ENCODE data around the gene KIF3B. TPM values are rescaled to one million over a fixed set of nuclear protein-coding genes. Genes with fewer than 3 reads are reported as not detected.
A peak's percentile ranks its signal among the peaks of the same experiment; 100 is the strongest.
"Not testable (repeated sequence)": the region's sequence is repeated elsewhere in the genome, so short reads cannot be mapped to it uniquely, and the experiment has no call there.

The KIF3B gene
- total and polyA plus RNA-seq, 2 of the 13 experiments (the other 11 are each of a cell fraction or from before 2014, with no cell fraction given): 23.6 to 28.8 TPM

DNA sequence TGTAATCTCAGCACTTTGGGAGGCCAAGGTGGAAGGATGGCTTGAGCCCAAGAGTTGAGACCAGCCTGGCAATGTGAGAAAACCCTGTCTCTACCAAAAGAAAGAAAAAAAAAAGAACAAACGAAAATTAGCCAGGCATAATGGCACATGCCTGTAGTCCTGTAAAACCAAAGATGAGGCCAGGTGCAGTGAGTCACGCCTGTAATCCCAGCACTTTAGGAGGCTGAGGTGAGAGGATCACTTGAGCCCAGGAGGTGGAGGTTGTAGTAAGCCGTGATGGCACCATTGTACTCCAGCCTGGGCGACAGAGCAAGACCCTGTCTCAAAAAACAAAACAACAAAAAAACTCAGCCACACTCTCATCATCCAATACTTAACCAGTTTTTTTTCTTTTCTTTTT lies 32.5 kb upstream of the KIF3B start:
- Histone ChIP-seq H3K9ac (ENCODE audit: insufficient read depth, low read depth, low read length) (peak overlapping the region; percentile 56; the same call in 1 of the 2 replicates), H3K4me1 (ENCODE audit: insufficient read depth, low read length) (peaks cover 54% of the 10 kb centered on the region), H3K36me3 (replicated peaks in 1 of 2; ENCODE audit: control insufficient read depth in 1 of 2, insufficient read depth in 2 of 2, low read length in 2 of 2) (no peaks in the 10 kb centered on the region), H3K4me2 (ENCODE audit: low read depth, low read length) (peak overlapping the region; percentile 84), H3K27ac (ENCODE audit: extremely low read length, insufficient read depth, low read length) (no peak overlapping the region), H3K27me3 (ENCODE audit: control insufficient read depth in 1 of 2, insufficient read depth in 2 of 2, low read length in 2 of 2) (no peaks in the 10 kb centered on the region), H2AFZ (ENCODE audit: low read length) (no peak overlapping the region), H3K9me3 (ENCODE audit: low read length) (no peaks in the 10 kb centered on the region), H3K79me2 (ENCODE audit: insufficient read depth, low read length) (no peaks in the 10 kb centered on the region), H4K20me1 (ENCODE audit: insufficient read depth, low read length) (no peaks in the 10 kb centered on the region), H3K4me3 (replicated peaks in 1 of 3; ENCODE audit: insufficient read depth in 1 of 3, low read depth in 2 of 3, low read length in 3 of 3) (no peak overlapping the region; a peak in 1 of 6 replicates)
- FAIRE-seq (no peak), DNase-seq (ENCODE audit: low spot score) (no peak), ATAC-seq (no peak)
- TF ChIP-seq ZNF121 (CRISPR knock-in tag; IDR thresholded peaks at IDR 0.05) (0 out of 2 replicates have a peak, but pooled peaks have one; percentile 24), ZNF879 (CRISPR knock-in tag; IDR thresholded peaks at IDR 0.05) (no peak)
- TF ChIP-seq, protein P1, sequence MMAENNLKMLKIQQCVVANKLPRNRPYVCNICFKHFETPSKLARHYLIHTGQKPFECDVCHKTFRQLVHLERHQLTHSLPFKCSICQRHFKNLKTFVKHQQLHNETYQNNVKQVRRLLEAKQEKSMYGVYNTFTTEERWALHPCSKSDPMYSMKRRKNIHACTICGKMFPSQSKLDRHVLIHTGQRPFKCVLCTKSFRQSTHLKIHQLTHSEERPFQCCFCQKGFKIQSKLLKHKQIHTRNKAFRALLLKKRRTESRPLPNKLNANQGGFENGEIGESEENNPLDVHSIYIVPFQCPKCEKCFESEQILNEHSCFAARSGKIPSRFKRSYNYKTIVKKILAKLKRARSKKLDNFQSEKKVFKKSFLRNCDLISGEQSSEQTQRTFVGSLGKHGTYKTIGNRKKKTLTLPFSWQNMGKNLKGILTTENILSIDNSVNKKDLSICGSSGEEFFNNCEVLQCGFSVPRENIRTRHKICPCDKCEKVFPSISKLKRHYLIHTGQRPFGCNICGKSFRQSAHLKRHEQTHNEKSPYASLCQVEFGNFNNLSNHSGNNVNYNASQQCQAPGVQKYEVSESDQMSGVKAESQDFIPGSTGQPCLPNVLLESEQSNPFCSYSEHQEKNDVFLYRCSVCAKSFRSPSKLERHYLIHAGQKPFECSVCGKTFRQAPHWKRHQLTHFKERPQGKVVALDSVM (CRISPR knock-in tag; IDR thresholded peaks at IDR 0.05): peak; percentile 76
- in situ Hi-C loops (cut with HindIII; ENCODE audit: extremely low pct_ligation_motif_present, low pct_unique_long_range_greater_than_20kb) (no loop called here), intact Hi-C loops (cut with micrococcal nuclease; ENCODE audit: unreplicated experiment) (loop anchor here (5.0 kb wide), 1 partner anchor 42 kb away; no protein-coding TSS in a partner anchor)
- WGBS (ENCODE audit: low lambda C conversion rate): 74% methylated on average over 4 of the region's 4 CpGs
- POLR2A ChIA-PET: interaction anchor here (1.4 to 1.7 kb wide), 3 partner anchors 9 to 45 kb away, joined by 6 to 10 read pairs (median 8); no protein-coding TSS in a partner anchor
- no TSS peak for BruUV-seq (replicated peaks)
- CTCF ChIA-PET (ENCODE audit: low intra/inter-chr PET ratio, low total read pairs): no interaction called here

DNA sequence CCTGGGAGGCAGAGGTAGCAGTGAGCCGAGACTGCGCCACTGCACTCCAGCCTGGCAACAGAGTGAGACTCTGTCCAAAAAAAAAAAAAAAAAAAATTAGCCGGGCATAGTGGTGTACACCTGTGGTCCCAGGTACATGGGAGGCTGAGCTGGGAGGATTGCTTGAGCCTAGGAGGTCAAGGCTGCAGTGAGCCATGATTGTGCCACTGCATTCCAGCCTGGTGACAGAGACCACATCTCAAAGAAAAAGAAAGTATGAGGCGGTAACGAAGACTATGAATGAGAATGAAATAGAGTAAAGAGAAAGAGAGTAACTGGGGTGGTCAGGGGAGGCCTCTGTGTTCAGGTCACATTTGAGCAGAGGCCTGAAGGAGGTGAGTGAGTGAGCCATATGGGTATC lies 31.2 kb upstream of the KIF3B start:
- in situ Hi-C loops (cut with HindIII; ENCODE audit: extremely low pct_ligation_motif_present, low pct_unique_long_range_greater_than_20kb); BruUV-seq (replicated peaks); DNase-seq (ENCODE audit: low spot score); H3K9ac ChIP-seq (ENCODE audit: insufficient read depth, low read depth, low read length); H4K20me1 ChIP-seq (ENCODE audit: insufficient read depth, low read length); intact Hi-C loops (cut with micrococcal nuclease; ENCODE audit: unreplicated experiment); H2AFZ ChIP-seq (ENCODE audit: low read length); H3K4me3 ChIP-seq (replicated peaks in 1 of 3; ENCODE audit: insufficient read depth in 1 of 3, low read depth in 2 of 3, low read length in 3 of 3); H3K36me3 ChIP-seq (replicated peaks in 1 of 2; ENCODE audit: control insufficient read depth in 1 of 2, insufficient read depth in 2 of 2, low read length in 2 of 2); H3K27me3 ChIP-seq (ENCODE audit: control insufficient read depth in 1 of 2, insufficient read depth in 2 of 2, low read length in 2 of 2); H3K9me3 ChIP-seq (ENCODE audit: low read length); H3K27ac ChIP-seq (ENCODE audit: extremely low read length, insufficient read depth, low read length); H3K79me2 ChIP-seq (ENCODE audit: insufficient read depth, low read length); CTCF ChIA-PET (ENCODE audit: low intra/inter-chr PET ratio, low total read pairs); ATAC-seq; FAIRE-seq: not testable (repeated sequence)
- H3K4me2 ChIP-seq (ENCODE audit: low read depth, low read length): peak overlapping the region; percentile 34; the same call in 1 of the 2 replicates
- peaks cover 50% of the 10 kb centered on the region for H3K4me1 ChIP-seq (ENCODE audit: insufficient read depth, low read length)
- POLR2A ChIA-PET: interaction anchor here (1.3 kb wide), 1 partner anchor 9 kb away, joined by 4 read pairs; no protein-coding TSS in a partner anchor
- 48% methylated on average over 5 of the region's 5 CpGs for WGBS (ENCODE audit: low lambda C conversion rate)
- TF ChIP-seq, protein P2, sequence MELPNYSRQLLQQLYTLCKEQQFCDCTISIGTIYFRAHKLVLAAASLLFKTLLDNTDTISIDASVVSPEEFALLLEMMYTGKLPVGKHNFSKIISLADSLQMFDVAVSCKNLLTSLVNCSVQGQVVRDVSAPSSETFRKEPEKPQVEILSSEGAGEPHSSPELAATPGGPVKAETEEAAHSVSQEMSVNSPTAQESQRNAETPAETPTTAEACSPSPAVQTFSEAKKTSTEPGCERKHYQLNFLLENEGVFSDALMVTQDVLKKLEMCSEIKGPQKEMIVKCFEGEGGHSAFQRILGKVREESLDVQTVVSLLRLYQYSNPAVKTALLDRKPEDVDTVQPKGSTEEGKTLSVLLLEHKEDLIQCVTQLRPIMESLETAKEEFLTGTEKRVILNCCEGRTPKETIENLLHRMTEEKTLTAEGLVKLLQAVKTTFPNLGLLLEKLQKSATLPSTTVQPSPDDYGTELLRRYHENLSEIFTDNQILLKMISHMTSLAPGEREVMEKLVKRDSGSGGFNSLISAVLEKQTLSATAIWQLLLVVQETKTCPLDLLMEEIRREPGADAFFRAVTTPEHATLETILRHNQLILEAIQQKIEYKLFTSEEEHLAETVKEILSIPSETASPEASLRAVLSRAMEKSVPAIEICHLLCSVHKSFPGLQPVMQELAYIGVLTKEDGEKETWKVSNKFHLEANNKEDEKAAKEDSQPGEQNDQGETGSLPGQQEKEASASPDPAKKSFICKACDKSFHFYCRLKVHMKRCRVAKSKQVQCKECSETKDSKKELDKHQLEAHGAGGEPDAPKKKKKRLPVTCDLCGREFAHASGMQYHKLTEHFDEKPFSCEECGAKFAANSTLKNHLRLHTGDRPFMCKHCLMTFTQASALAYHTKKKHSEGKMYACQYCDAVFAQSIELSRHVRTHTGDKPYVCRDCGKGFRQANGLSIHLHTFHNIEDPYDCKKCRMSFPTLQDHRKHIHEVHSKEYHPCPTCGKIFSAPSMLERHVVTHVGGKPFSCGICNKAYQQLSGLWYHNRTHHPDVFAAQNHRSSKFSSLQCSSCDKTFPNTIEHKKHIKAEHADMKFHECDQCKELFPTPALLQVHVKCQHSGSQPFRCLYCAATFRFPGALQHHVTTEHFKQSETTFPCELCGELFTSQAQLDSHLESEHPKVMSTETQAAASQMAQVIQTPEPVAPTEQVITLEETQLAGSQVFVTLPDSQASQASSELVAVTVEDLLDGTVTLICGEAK (IDR thresholded peaks at IDR 0.05): not testable (repeated sequence)
- TF ChIP-seq, protein P2 (CRISPR knock-in tag; IDR thresholded peaks at IDR 0.05): 0 out of 2 replicates have a peak, but pooled peaks have one; percentile 23
- TF ChIP-seq RARA (CRISPR knock-in tag; IDR thresholded peaks at IDR 0.05): 0 out of 2 replicates have a peak, but pooled peaks have one; percentile 24
